Esophagus muscularis mucosa (tissue), 4 donors: Measurements from ENCODE around the gene ATF6.

Experiments used
- CTCF ChIP-seq, 3 experiments: fragments of 200-600 bp in 2 of 3; fragments of 450-650 bp in 1 of 3; sonication (generic) in 2 of 3; IDR thresholded peaks; one replicate each; pipeline ENCODE4 v1.5.1; 2017 to 2019; ENCODE audit warnings: antibody characterized with exemption in 3 of 3, mild to moderate bottlenecking in 2 of 3, moderate library complexity in 1 of 3
- EP300 ChIP-seq: sonication (generic); formaldehyde crosslinking; IDR thresholded peaks from one replicate; pipeline ENCODE4 v1.6.1; 2017; ENCODE audit warnings: antibody characterized with exemption
- POLR2A ChIP-seq: fragments of 450-650 bp; IDR thresholded peaks from one replicate; pipeline ENCODE4 v1.6.1; 2017; ENCODE audit warnings: antibody characterized with exemption, moderate library complexity, mild to moderate bottlenecking, low read depth
- POLR2AphosphoS5 ChIP-seq, 2 donors: sonication (generic); formaldehyde crosslinking; IDR thresholded peaks; one replicate each; pipeline ENCODE4 v1.6.1; 2017; ENCODE audit warnings: antibody characterized with exemption in 2 of 2

GRCh38 chr1:161869291-161869690, 103.2 kb downstream of the ATF6 start:
- TF ChIP-seq CTCF (IDR thresholded peaks at IDR 0.05) = no peak
- no peak for TF ChIP-seq POLR2A
- no peak for TF ChIP-seq POLR2AphosphoS5 (IDR thresholded peaks at IDR 0.05)
- TF ChIP-seq EP300 = no peak
